ENCODE data around the gene CEP104. TPM values are rescaled to one million over a fixed set of nuclear protein-coding genes. Genes with fewer than 3 reads are reported as not detected.

The CEP104 gene
- total RNA-seq, 1 experiment from 2014 or later: 34.3 TPM

DNA sequence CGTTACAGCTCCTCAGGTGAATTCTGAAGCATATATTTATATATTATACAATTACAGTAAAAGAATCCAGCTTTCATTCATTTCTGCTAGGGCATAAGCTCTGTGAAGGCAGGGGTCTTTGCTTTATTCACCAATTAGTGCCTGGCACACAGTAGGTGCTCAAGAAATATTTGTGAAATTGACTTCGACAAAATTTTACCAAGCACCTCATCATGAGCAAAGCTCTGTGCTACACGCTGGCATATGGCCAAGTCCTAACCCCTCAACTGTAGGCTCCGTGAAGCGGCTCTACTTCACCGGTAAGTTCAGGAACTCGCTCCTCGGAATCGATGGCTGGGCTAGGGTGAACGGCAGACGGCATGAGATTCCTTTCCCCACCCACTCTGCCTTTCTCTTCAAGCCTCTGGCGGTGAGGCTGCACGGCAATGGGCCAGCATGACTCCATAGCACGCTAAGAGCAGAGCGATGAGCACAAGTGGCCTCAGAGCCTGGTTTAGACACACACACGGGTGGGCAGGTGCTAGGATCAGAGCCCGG lies 34.4 kb upstream of the CEP104 start:
- Mint-ChIP-seq H3K27ac (ENCODE audit: unreplicated experiment) (no peak overlapping the region), H3K4me3 (ENCODE audit: low read depth, unreplicated experiment) (no peak overlapping the region), H3K9me3 (ENCODE audit: low read depth, unreplicated experiment) (no peaks in the 10 kb centered on the region), H3K27me3 (ENCODE audit: unreplicated experiment) (no peaks in the 10 kb centered on the region), H3K4me1 (ENCODE audit: low read depth, unreplicated experiment) (no peaks in the 10 kb centered on the region), H3K36me3 (ENCODE audit: insufficient read depth, unreplicated experiment) (peaks cover 16% of the 10 kb centered on the region)
- no TSS peak for BruUV-seq (replicated peaks)
- intact Hi-C loops (cut with micrococcal nuclease; ENCODE audit: unreplicated experiment): no loop called here
- CTCF ChIA-PET: no interaction called here
- DNase-seq: no peak
- TF ChIP-seq, protein P1, sequence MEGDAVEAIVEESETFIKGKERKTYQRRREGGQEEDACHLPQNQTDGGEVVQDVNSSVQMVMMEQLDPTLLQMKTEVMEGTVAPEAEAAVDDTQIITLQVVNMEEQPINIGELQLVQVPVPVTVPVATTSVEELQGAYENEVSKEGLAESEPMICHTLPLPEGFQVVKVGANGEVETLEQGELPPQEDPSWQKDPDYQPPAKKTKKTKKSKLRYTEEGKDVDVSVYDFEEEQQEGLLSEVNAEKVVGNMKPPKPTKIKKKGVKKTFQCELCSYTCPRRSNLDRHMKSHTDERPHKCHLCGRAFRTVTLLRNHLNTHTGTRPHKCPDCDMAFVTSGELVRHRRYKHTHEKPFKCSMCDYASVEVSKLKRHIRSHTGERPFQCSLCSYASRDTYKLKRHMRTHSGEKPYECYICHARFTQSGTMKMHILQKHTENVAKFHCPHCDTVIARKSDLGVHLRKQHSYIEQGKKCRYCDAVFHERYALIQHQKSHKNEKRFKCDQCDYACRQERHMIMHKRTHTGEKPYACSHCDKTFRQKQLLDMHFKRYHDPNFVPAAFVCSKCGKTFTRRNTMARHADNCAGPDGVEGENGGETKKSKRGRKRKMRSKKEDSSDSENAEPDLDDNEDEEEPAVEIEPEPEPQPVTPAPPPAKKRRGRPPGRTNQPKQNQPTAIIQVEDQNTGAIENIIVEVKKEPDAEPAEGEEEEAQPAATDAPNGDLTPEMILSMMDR (IDR thresholded peaks at IDR 0.05; ENCODE audit: unreplicated experiment): no peak

DNA sequence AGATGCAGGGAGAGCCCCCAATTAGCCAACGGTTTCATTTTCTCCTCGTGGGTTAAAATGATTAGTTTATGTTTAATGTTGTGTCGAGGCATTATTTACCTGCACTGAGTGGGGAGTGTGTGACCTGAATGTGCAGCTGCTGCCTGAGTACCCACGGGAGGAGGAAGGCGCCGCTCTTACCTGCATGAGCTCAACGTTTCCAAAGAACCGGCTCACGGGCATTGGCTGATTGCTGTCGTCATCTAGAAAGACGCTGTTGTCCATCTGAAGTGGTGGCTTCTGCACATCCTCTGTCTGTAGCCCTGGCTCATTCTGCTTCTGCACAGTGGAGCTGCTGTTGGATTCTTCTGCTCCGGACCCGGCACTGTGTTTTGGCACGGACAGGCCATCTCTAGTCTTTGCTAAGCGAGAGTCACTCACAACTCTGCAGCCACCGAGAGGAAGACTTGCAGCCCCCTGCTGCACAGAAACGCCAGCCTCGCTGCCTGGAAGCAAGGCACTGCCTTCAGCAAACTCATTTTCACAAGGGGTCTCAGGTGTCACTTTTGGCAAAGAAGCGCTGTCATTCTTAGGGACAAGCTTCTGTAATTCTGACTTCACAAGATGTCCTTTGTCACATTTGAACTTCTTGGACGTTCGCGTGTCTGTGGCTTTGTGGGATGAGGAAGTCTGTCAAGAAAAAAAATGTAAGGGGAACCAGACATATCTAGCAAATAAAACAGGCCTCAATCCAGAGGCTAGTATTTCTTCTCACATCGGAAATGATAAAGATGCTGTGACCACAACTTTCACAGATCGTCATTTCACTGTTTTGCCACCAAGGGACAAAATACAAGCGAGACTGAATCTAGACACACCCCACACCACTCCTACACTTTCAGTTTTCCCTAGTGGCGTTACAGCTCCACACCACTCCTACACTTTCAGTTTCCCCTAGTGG lies 33.6 kb upstream of the CEP104 start:
- peaks cover 16% of the 10 kb centered on the region for H3K36me3 Mint-ChIP-seq (ENCODE audit: insufficient read depth, unreplicated experiment)
- H3K4me3 Mint-ChIP-seq (ENCODE audit: low read depth, unreplicated experiment): no peak overlapping the region
- BruUV-seq (replicated peaks): no TSS peak
- TF ChIP-seq, protein P1 (IDR thresholded peaks at IDR 0.05; ENCODE audit: unreplicated experiment): no peak
- H3K4me1 Mint-ChIP-seq (ENCODE audit: low read depth, unreplicated experiment): no peaks in the 10 kb centered on the region
- intact Hi-C loops (cut with micrococcal nuclease; ENCODE audit: unreplicated experiment): no loop called here
- no peaks in the 10 kb centered on the region for H3K27me3 Mint-ChIP-seq (ENCODE audit: unreplicated experiment)
- CTCF ChIA-PET: no interaction called here
- H3K27ac Mint-ChIP-seq (ENCODE audit: unreplicated experiment): no peak overlapping the region
- H3K9me3 Mint-ChIP-seq (ENCODE audit: low read depth, unreplicated experiment): no peaks in the 10 kb centered on the region
- no peak for DNase-seq

DNA sequence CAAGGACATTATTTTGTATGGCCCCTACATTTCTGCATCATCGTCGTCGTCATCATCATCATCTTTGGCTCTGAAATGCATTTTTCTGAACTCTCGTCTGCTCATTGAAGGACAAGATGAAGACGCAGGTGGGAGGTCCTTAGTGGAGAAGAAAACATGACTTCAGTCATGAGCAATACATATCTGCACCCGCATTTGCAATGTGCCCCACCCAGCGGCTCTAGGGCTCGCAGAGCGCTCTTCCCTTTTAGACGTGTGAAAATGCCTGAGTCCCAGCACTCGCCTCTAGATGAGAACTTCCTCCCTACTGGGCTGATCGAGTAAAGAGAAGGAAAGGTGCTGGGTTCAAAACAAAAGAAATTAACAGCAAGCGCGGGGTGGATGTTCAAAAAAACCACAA lies 32.9 kb upstream of the CEP104 start:
- TF ChIP-seq, protein P1 (IDR thresholded peaks at IDR 0.05; ENCODE audit: unreplicated experiment): no peak
- DNase-seq: no peak
- intact Hi-C loops (cut with micrococcal nuclease; ENCODE audit: unreplicated experiment): no loop called here
- H3K27me3 Mint-ChIP-seq (ENCODE audit: unreplicated experiment): no peaks in the 10 kb centered on the region
- no peaks in the 10 kb centered on the region for H3K4me1 Mint-ChIP-seq (ENCODE audit: low read depth, unreplicated experiment)
- CTCF ChIA-PET: no interaction called here
- no TSS peak for BruUV-seq (replicated peaks)
- H3K4me3 Mint-ChIP-seq (ENCODE audit: low read depth, unreplicated experiment): no peak overlapping the region
- no peak overlapping the region for H3K27ac Mint-ChIP-seq (ENCODE audit: unreplicated experiment)
- H3K9me3 Mint-ChIP-seq (ENCODE audit: low read depth, unreplicated experiment): no peaks in the 10 kb centered on the region
- H3K36me3 Mint-ChIP-seq (ENCODE audit: insufficient read depth, unreplicated experiment): peaks cover 16% of the 10 kb centered on the region

DNA sequence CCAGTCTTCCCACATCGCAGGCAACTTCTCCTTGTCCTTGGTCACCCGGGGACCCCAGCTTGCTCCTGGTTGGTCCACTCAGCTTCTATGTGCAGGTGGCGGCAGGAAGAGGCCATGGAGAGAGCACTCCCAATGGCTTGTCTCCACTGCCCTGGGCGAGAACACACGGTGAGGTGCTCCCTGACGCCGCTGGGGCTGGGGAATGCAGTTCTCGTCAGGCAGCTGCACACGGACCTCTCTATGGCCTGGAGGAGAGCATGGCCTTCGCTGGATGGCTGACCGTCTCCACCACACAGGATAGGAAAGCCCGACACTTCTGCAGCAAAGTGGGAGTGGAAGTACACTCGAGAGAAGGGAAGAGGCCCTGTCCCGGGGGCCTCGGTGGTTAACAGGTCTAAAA lies 31.3 kb upstream of the CEP104 start:
- Mint-ChIP-seq H3K4me3 (ENCODE audit: low read depth, unreplicated experiment) (no peak overlapping the region), H3K9me3 (ENCODE audit: low read depth, unreplicated experiment) (no peaks in the 10 kb centered on the region), H3K36me3 (ENCODE audit: insufficient read depth, unreplicated experiment) (peaks cover 23% of the 10 kb centered on the region), H3K27me3 (ENCODE audit: unreplicated experiment) (no peaks in the 10 kb centered on the region), H3K27ac (ENCODE audit: unreplicated experiment) (no peak overlapping the region), H3K4me1 (ENCODE audit: low read depth, unreplicated experiment) (no peaks in the 10 kb centered on the region)
- CTCF ChIA-PET: no interaction called here
- no TSS peak for BruUV-seq (replicated peaks)
- DNase-seq: no peak
- TF ChIP-seq, protein P1 (IDR thresholded peaks at IDR 0.05; ENCODE audit: unreplicated experiment): no peak
- intact Hi-C loops (cut with micrococcal nuclease; ENCODE audit: unreplicated experiment): no loop called here
